NCI-H82 treated with DMSO at 0.1 percent for 48 hours (cell line): ENCODE results near the gene GMDS.

Experiments used
- DNase-seq: peaks from one replicate; lab custom pipeline; 2025; ENCODE audit not compliant: unreplicated experiment; lab: John Stamatoyannopoulos, UW

Gene GMDS

DNA sequence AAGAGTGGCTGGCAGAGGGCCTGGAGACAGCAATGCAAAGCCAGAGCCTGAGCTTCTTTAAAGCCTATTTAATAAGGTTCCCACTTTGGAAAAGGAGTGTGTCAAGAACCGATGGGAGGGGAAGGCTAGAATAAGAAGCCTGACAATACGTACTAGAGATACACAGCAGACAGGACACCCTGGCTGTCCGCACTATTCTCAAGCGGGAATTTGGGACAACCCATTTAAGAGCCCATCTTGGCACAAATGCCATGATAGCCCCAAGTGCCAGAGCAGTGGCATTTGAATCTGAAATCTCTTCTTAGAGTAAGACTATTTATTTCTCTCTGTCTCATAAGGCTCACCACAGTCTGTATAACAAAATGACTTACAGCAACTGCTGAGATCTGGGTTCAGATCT lies 3.1 kb downstream of the GMDS start:
- no peak for DNase-seq

DNA sequence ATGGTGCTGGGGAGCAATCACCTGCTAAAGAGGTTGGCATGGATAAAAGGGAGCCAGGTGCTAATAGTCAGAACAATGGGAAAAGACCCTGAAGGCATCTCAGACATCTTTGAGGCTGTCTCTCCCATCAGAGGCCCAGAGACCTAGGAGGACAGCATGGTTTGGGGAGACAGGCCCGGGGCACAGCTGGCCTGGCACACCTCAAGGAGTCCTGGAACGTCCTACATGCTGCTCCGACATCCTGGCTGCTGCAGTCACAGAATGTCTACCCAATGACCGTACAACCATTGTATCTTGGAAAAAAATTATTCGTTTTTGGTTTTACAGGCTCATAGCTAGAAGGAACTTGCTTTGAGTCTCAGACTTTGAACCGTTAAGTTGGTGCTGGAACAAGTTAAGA lies 4.4 kb downstream of the GMDS start:
- DNase-seq: no peak

DNA sequence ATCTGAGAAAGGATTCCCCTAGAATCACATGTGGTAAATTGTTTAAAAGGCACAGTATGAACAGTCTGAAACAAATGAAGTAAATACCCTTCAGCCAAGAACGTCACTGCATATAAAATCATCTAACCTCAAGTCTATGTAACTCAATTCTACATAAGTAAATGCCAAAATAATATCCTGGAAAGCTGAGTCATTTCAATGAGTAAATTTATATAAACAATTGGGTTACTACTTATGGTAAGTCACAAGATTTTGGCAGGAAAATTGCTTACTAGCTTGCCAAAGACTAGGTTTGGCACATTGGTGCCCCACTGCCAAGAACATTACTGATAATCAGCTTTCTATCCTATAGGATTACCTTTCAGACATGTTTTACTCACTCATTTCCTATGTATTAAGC lies 8.4 kb downstream of the GMDS start:
- DNase-seq: no peak

DNA sequence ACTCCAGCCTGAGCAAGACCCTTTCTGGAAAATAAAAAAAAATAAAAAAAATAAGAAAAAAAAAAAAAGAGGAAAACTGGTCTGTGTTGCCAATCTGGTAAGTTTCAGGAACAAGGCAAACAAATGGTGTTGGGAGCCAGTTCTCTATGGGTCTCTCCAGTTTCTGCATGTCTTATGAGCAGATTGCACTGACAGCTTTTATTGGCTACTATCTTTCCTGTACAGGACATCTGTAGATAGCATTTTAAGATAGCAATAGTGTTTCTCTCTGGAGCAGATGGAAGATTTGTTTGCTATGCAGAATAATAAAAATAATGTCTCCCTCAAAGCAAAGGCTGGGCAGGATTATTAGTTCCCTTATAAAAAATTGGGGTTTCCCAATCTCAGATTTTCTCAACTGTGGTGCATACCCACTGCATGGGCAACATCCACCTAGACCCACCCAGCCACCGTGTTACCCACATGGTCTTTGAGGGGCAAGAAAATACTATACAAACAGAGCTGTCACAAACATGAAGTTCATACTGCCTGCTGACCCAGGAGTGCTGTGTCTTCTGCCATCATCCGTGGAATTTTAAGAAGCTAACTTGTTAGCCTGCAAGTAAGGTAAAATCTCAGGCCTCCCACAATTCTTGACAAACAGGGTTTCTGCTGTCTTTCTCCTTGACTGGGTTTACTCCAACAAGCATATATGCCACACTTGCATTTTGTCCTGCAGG lies 9.5 kb downstream of the GMDS start:
- DNase-seq: no peak

DNA sequence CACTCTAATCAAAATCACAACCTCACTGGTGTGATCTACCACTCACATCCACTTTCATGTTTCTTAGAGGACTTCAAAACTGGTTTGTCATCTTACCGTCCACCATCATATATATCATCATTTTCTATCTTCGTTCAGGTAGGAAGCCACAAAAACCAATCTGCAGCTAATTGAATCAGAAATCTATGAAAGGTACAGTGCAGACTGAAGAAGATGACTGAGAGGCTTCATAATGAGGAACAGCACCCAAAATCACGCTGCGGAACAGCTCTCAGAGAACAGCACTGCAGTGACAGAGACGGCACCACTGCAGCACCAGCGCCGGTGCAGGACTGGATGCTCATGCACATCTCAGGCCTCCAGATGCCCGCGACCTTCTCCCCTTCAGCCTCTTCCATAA lies 13.0 kb downstream of the GMDS start:
- DNase-seq: no peak

DNA sequence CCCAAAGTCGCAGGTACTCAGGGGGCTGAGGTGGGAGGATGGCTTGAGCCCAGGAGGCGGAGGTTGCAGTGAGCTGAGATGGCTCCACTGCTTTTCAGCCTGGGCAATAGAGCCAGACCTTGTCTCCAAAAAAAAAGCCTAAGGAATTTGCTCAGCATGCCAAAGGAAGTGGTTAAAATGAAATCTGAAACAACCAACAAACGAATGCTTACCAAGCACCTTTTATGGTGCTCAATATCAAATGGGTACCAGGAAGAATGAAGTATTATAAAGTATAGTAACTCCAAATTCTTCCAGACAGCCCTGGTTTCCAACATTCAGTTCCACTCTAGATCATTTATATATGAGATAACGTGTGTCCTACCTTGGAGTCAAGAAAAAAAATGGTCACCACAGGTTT lies 14.0 kb downstream of the GMDS start:
- no peak for DNase-seq

DNA sequence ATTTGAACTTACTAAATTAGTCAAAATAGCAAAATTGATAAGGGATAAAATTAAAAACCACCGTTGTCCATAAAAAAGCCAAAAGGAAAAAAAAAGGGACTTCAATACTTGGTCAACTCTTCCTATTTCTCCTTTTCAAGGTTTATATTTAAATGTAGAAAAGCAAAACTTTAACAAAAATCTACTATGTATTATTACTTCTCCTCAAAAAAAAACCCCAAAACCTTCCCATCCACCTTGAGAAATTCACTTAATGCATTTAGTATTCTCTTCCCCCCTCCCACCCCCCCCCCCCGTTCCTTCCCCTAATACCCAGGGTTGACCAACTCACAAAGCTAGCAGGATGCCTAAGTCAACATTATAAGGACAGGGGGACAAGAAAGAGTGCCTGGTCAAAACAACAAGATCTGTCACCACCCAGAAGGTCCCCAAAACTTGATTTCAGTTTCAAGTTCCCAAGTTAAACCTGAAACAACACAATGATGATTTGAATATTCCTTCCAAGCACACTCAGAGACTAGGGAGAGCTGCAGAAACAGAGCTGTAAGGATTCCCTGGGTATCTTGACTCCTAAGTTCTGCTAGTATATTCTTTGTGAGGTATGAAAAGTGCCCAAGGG lies 14.6 kb downstream of the GMDS start:
- no peak for DNase-seq

DNA sequence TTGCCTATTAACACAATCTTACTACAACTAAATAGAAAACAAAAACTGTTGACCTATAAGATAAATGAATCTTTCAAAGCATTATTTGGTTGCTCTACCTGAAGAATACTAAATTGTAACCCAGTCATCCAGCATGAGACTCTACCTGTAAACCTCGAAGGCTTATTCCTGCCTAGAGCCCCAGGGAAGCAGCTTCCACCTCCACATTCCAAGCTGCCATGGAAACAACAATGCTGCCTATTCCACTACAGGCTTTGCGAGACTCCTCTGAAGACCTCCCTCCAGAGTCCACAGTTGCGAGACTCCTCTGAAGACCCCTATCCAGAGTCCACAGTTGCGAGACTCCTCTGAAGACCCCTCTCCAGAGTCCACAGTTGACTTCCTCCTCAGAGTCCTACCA lies 15.7 kb downstream of the GMDS start:
- no peak for DNase-seq

DNA sequence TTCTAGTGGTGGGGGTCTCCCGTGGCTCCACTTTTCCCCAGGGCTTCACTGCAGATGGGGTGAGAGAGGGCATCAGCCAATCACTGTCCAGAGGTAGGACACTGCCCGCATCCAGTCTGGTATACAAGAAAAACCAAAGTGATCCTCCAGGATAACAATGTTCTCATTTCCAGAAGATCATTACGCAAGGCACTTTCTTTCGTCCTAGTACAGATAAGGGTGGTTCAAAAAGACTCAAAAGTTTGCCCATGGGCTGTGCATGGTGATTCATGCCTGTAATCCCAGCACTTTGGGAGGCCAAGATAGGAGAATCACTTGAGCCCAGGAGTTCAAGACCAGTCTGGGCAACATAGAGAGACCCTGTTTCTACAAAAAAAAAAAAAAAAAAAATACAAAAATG lies 16.4 kb downstream of the GMDS start:
- DNase-seq: no peak

DNA sequence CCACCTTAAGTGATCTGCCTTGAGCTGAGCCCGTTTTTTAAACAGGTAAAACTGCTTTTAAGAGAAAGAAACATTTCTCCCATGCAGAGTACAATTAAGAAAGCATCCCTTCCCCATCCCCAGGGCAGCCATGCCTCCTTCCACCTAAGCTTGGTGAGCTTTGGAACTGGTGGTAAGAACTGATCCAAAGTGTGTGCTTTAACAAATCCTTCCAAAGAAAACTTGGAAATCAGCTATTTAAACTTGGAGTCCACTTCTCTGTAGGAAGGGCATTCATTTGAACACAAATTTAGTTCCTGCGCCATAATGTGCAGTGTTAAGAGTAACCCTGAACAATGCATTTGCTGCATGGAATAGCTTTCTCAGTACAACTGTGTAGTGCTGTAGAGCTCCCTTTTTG lies 17.0 kb downstream of the GMDS start:
- DNase-seq: no peak

DNA sequence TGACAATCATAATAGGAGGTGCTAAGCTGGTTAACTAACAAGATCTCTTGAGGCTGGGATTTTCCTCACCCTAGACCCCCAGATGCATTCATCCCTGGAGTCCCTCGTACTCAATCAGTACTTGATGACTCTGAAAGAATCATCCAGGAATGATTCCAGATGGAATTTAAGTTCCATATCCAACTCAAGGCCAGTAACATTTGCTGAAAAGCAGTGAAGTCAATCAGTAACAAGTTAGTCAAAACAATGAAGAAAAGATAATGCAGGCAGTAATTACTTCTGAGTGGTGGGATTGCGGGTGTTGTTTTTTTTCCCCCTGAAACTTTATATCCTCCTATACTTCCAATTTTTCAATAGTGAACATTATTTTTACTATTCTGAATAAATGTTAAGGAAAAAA lies 18.6 kb downstream of the GMDS start:
- no peak for DNase-seq

DNA sequence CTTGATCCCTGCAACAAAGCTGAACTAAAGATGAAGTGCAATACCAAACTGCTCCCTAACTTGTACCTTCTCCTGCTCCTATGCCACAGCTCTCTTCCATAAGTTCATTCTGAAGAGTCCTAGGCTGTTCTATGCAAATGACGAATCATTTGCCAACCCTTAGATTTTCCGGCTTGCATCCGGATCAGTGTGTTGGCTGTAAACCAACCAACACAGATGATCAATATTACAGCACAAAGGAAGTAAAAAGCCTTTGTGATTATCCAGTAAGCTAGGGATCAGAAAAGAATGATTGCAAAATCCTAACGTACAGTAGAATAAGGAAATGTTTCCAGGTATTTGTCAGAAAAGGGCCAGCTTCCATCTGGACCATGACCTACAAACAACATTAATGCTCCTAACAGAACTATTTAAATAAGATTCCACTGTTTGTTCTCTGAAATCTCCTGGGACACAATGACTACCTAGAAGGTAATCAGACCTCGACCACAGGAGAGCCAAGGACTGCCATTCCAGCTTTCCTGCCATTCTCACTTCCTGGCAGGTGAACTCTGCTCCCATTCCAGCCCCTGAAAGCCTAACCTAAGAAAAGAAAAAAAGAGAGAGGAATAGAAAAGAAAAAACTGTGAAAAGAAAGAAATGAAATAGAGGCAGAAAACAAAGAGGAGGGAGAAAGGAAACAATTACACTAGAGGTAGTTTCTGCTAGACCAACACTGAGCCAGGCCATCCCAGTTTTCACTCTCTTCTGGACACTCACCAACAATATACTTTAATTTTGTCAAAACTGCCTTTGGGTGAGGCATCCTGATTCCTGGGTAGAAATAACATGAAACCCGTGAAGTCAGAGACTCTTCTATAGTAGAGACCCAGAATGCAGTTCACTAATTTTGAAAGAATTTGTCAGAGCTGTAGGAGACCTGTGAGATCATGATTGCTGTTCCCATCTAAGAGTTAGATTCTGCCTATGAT lies 19.7 kb downstream of the GMDS start:
- DNase-seq: no peak

DNA sequence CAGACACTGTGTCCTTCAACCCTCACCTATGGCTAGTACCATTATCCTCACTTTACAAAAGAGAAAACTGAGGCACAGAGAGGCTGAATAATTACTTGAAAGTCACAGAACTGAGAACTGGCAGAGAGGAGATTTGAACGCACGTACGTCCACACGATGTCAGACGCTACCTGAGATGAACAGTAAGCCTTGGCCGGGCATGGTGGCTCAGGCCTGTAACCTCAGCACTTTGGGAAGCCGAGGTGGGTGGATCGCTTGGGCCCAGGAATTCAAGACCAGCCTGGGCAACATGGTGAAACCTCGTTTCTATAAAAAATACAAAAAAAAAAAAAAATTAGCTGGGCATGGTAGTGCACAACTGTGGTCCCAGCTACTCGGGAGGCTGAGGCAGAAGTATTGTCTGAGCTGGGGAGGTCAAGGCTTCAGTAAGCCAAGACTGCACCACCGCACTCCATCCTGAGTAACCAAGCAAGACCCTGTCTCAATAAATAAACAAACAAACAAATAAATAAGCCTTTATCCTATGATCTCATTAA lies 20.5 kb downstream of the GMDS start:
- no peak for DNase-seq

DNA sequence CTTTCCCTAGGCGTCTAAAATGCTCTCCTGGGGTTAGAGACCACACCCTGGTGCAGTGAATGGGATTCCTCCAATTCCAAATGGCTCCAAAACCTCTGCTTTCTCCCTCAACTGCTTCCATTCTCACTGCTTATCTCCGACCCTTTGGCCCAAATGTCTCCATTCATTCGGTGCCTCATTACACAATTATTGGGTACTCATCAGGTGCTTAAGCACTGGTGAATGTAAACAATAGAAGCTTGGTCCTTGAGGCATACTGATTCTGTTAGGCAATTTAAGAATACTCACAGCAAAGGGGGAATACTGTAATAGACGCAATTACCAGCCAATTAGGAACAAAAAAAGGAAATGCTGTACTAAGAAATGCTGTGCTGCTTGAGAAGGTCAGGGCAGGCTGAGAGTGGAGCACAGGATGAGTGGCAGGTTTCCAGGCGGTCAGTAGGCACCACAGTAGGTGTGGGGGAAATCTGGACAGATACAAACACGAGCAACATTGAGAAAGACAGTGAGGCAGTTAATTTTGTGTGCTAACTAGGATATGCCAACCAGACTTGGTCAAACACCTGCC lies 23.0 kb downstream of the GMDS start:
- no peak for DNase-seq

DNA sequence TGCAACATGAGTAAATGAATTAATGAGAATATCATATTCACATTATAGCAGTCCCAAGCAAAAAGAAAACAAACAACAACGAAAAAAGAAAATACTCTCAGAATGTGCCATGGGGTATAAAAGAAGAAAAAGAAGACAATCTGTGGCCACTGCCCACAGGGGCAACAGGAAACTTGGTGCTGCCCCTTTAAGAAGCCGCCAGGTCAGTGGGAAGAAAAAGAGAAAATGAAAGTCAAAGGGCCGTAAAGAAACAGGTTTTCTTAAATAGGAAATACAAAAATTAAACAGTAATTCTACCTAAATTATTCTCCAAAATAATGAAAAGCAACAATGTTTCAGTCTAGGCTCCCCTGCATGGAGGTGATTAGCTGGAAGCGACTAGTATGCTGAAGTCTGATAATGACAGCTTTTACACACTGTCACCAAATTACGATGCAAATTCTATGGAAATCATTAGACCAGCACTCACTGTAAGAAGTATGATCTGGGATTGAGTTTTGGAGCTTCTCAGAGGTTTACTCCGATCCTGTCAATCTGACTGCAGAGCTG lies 23.6 kb downstream of the GMDS start:
- DNase-seq: no peak

DNA sequence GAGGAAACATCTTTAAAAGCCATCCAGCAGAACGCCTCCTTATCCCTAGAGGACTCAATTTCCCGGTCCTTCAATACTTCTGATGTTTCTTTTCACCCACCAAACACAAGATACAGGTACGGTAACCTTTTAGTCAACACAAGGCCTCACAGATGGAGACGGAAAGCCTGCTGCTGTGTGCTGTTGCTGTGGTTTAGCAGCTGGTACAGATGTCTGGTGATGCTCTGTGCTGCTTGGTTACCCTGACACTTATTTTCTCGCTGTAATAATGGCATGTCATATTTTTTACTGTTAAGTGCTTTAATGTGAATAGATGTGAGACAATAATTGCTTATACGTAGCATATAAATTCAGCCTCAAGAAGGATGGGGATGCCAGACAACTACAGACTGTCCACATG lies 25.3 kb downstream of the GMDS start:
- DNase-seq: no peak

DNA sequence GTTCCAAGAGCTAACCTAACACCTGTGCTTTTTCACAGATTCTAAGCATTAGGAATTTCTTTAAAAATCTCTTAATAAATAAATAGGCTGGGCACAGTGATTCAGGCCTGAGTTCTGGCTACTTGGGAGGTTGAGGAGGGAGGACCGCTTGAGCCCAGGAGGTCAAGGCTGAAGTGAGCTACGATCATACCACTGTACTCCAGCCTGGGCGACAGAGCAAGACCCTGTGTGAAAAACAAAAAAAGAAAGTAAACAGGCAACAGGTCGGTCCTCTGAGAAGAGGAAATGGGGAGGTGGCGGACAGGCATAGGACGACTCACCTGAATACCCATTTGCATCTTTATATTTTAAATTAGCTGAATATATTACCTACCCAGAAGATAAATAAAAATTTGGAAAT lies 26.5 kb downstream of the GMDS start:
- DNase-seq: no peak

DNA sequence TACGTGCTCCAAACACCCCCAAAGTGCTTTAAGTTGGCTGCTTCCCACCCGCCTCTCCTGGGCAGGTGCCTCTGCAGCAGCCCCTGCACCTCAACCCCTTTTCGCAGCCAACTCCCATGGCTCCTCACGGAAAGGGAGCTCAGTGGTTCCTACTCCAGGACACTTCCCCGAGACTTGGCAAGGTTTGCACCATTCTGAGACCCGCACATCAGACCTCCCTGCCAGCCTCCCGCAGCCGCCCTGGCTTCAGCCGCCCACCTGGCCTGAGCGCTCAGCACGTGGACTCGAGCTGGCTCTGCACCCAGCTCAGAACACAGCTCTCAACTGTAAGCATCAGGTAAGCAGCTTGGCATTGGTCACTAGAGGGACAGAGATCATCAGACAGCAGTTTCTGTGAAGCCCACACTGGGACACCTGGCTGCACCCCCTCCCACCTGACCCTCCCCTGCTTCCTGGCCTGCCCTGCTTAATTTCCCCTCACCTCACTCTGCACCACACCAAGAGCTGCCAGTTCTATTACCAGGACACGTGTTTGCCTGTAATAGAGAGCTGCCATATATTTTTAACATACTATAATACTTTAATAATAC lies 28.5 kb downstream of the GMDS start:
- DNase-seq: no peak

DNA sequence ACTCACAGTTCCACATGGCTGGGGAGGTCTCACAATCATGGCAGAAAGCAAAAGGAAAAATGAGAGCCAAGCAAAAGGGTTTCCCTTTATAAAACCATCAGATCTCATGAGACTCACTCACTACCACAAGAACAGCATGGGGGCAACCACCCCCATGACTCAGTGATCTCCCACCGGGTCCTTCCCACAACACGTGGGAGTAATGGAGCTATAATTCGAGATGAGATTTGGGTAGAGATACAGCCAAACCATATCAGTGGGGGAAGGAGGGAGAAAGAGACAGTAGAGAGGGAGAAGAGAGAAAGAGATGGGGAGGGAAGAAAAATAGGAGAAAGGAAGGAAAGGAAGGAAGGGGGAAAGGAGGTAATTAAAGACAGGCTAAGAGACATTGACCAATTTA lies 30.1 kb downstream of the GMDS start:
- no peak for DNase-seq

DNA sequence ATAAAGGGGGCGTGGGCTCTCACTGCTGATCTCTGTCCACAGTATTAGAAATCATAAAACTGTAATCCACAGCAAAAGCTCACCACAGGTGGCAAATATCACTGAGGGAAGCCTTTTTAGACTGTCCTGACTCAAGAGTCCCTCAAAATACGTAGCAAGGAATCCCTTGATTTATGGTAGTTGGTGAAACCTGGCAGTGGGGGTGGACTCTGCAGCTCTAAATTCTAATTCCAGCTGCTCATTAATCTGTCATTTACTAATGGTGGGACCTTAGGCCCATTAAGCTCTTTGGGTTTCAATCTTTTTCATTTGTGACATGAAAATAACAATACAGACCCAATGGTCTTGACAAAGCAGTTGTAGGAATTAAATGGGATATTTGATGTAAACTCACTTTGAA lies 32.3 kb downstream of the GMDS start:
- no peak for DNase-seq
